ENCODE measurements around the gene VRK1.

- TF ChIP-seq EZH2 (IDR thresholded peaks at IDR 0.05; ENCODE audit: borderline replicate concordance, low read length) (no peak), CTCF (conservative IDR thresholded peaks at IDR 0.05 in 1 of 2, IDR thresholded peaks at IDR 0.05 in 1 of 2; ENCODE audit: extremely low read depth in 1 of 2, insufficient read depth in 1 of 2, low read depth in 1 of 2, low read length in 2 of 2) (no peak)
Measured at GRCh38 chr14:96876747-96877146, 79.6 kb downstream of the VRK1 start.

Measured in mammary epithelial cell (primary cell).